K562 (cell line): ENCODE results near the gene PSPH. TPM values are rescaled to one million over a fixed set of nuclear protein-coding genes. Genes with fewer than 3 reads are reported as not detected.

Experiments
- ATAC-seq: fragments of 200-7000 bp; cut with Tn5 transposase; 3 replicates; pipeline ENCODE4 v1.9.1; 2020; ENCODE audit warnings: moderate library complexity
- BruUV-seq: library from RNA; stranded (reverse); fragments of 400-500 nt; replicated peaks from 2 replicates; lab custom pipeline; 2021; lab: Mats Ljungman, UMichigan
- CTCF ChIA-PET: fragments of 300-600 bp; formaldehyde crosslinking; extraction: SDS; loops from one replicate; lab custom pipeline; 2021; ENCODE audit warnings: low intra/inter-chr PET ratio; lab: Yijun Ruan, JAX
- POLR2A ChIA-PET: fragments of 300-600, 350-650 bp; sonication (Branson Sonifier 250); formaldehyde crosslinking; extraction: SDS; loops from one replicate; lab custom pipeline; 2021; ENCODE audit warnings: antibody characterized with exemption, inconsistent platforms; lab: Yijun Ruan, JAX
- DNase-seq, 4 experiments: peaks; one replicate each; pipeline versions ENCODE4 v3.0.0 to v3.0.0-alpha.2; 2011 to 2018; ENCODE audit warnings: low spot score in 3 of 4, mixed read lengths in 3 of 4; ENCODE audit errors: extremely low read depth in 1 of 4
- FAIRE-seq: peaks from 2 replicates; lab custom pipeline; 2011; peaks lifted over from hg19 to GRCh38; lab: Jason Lieb, UNC
- H2AFZ ChIP-seq: 2 replicates; pipeline ENCODE4 v1.6.0; 2011; ENCODE audit warnings: low read depth, low read length, control low read depth, inconsistent platforms
- H3K27ac ChIP-seq: fragments of 200-600 bp; 3 replicates; pipeline ENCODE4 v1.8.0; 2011; ENCODE audit warnings: low read depth, mild to moderate bottlenecking, control low read depth, inconsistent platforms, low read length, moderate library complexity, mixed read lengths; ENCODE audit errors: extremely low read depth
- H3K27me3 ChIP-seq, 2 experiments: fragments of 300-600 bp in 1 of 2; 2 replicates in 1 of 2; 3 replicates in 1 of 2; pipeline versions ENCODE4 v1.6.0 to v1.8.0; 2011; ENCODE audit warnings: inconsistent platforms in 2 of 2, low read length in 2 of 2, mild to moderate bottlenecking in 1 of 2, mixed read lengths in 1 of 2, moderate library complexity in 1 of 2; ENCODE audit not compliant: control insufficient read depth in 2 of 2, insufficient read depth in 2 of 2
- H3K36me3 ChIP-seq: fragments of 300-600 bp; 3 replicates; pipeline ENCODE4 v1.8.0; 2011; ENCODE audit warnings: mild to moderate bottlenecking, low read length, inconsistent platforms; ENCODE audit not compliant: control insufficient read depth, insufficient read depth
- H3K4me1 ChIP-seq, 2 experiments: fragments of 200-600 bp in 1 of 2; replicated peaks in 1 of 2; 2 replicates in 1 of 2; 3 replicates in 1 of 2; pipeline versions ENCODE4 v1.5.1 to v1.8.0; 2011; ENCODE audit warnings: inconsistent platforms in 2 of 2, low read length in 2 of 2, mild to moderate bottlenecking in 1 of 2, mixed read lengths in 1 of 2, moderate library complexity in 1 of 2; ENCODE audit not compliant: control insufficient read depth in 2 of 2, insufficient read depth in 2 of 2
- H3K4me2 ChIP-seq: 2 replicates; pipeline ENCODE4 v1.6.1; 2011; ENCODE audit warnings: low read length, control low read depth, inconsistent platforms, mixed read lengths; ENCODE audit not compliant: insufficient read depth
- H3K4me3 ChIP-seq: fragments of 200-600 bp; sonication (generic), shearing (Covaris generic); 2 replicates; pipeline ENCODE4 v1.5.1; 2016; ENCODE audit warnings: control low read depth, inconsistent platforms
- H3K79me2 ChIP-seq: fragments of 200-600 bp; 3 replicates; pipeline ENCODE4 v1.8.0; 2011; ENCODE audit warnings: low read length, inconsistent platforms; ENCODE audit not compliant: control insufficient read depth, insufficient read depth
- H3K9ac ChIP-seq, 2 experiments: 2 replicates each; pipeline versions ENCODE4 v1.6.0 to v1.6.1; 2011; ENCODE audit warnings: low read depth in 2 of 2, low read length in 2 of 2, control low read depth in 1 of 2, inconsistent platforms in 1 of 2, mild to moderate bottlenecking in 1 of 2, mixed read lengths in 1 of 2; ENCODE audit not compliant: insufficient read depth in 1 of 2
- H3K9me1 ChIP-seq: one replicate; pipeline ENCODE4 v1.6.0; 2011; ENCODE audit warnings: inconsistent platforms, mild to moderate bottlenecking, low read length, moderate library complexity; ENCODE audit not compliant: control insufficient read depth, insufficient read depth
- H3K9me3 ChIP-seq: replicated peaks from 2 replicates; pipeline ENCODE4 v1.5.1; 2011; ENCODE audit warnings: low read depth, low read length, inconsistent platforms; ENCODE audit not compliant: control insufficient read depth, insufficient read depth
- H4K20me1 ChIP-seq: replicated peaks from 2 replicates; pipeline ENCODE4 v1.6.1; 2011; ENCODE audit warnings: low read length, inconsistent platforms, mixed read lengths; ENCODE audit not compliant: control insufficient read depth, insufficient read depth
- GTF2F1 ChIP-seq: IDR thresholded peaks from 2 replicates; pipeline ENCODE4 v1.6.1; 2011; ENCODE audit warnings: low read depth, low read length, improper control_type of control experiment
- HDGF ChIP-seq: fragments of 450-650 bp; IDR thresholded peaks from 2 replicates; pipeline ENCODE4 v1.6.1; 2016
- KDM1A ChIP-seq, 2 experiments: fragments of 450-650 bp; IDR thresholded peaks; 2 replicates each; pipeline ENCODE4 v1.6.1; 2016; ENCODE audit warnings: mild to moderate bottlenecking in 2 of 2
- LEF1 ChIP-seq: fragments of 450-650 bp; IDR thresholded peaks from 2 replicates; pipeline ENCODE4 v1.6.1; 2016; ENCODE audit warnings: mild to moderate bottlenecking
- SOX6 ChIP-seq: fragments of 450-650 bp; IDR thresholded peaks from 2 replicates; pipeline ENCODE4 v1.6.1; 2014; ENCODE audit warnings: mild to moderate bottlenecking
- SPI1 ChIP-seq: IDR thresholded peaks from 2 replicates; pipeline ENCODE4 v1.6.1; 2011; ENCODE audit warnings: low read depth, low read length, control low read depth, borderline replicate concordance
- THRAP3 ChIP-seq: fragments of 450-650 bp; IDR thresholded peaks from 2 replicates; pipeline ENCODE4 v1.6.1; 2016; ENCODE audit warnings: mild to moderate bottlenecking, inconsistent platforms, borderline replicate concordance
- ZC3H4 ChIP-seq: sonication (generic); formaldehyde crosslinking; IDR thresholded peaks from 2 replicates; pipeline ENCODE4 v1.9.0; 2021; ENCODE audit warnings: missing genetic modification reagents, borderline replicate concordance
- ZNF24 ChIP-seq: fragments of 450-650 bp; IDR thresholded peaks from 2 replicates; pipeline ENCODE4 v1.6.1; 2016
- ZNF311 ChIP-seq: fragments of 250-450 bp; sonication (Bioruptor Pico); IDR thresholded peaks from 2 replicates; pipeline ENCODE4 v1.4.0; 2020; ENCODE audit warnings: mild to moderate bottlenecking, moderate library complexity
- WGBS: fragments of 100-300 bp; shearing (Covaris generic); methylation state at CpG from one replicate; pipeline ENCODE4 v1.1.6; 2016; ENCODE audit warnings: low coverage, mixed read lengths; ENCODE audit not compliant: insufficient coverage; ENCODE audit errors: missing lambda C conversion rate; 5-methylcytosine and 5-hydroxymethylcytosine counted together
- in situ Hi-C: fragments of 300-500 bp; cut with MboI; formaldehyde crosslinking; loops from 4 replicates; pipeline ENCODE4 v1.15.0; 2018; ENCODE audit warnings: inconsistent platforms, mixed read lengths
- intact Hi-C: fragments of 100-400 bp; cut with micrococcal nuclease; formaldehyde crosslinking; loops from 2 replicates; pipeline ENCODE4 v1.14.2; 2022
- polyA plus RNA-seq, 8 experiments: library from polyadenylated mRNA; depleted of rRNA in 4 of 8; stranded (reverse) in 5 of 8; unstranded in 3 of 8; fragments of >200 nt; fragmentation: Nextera tagmentation in 2 of 8; fragmentation: Illumina TruSeq in 1 of 8; extraction: Ambion mirVana in 2 of 8; extraction: Trizol in 1 of 8; gene quantifications; 2 replicates each; pipeline versions ENCODE4 v1.2.1 to v1.2.3, GENCODE V29; 2011 to 2014; ENCODE audit warnings: inconsistent platforms in 1 of 8, missing spikeins in 1 of 8
- total RNA-seq, 7 experiments: library from RNA; depleted of rRNA in 6 of 7; stranded (reverse); fragments of >200 nt in 6 of 7; fragmentation: Illumina TruSeq in 2 of 7; extraction: Trizol in 2 of 7; gene quantifications; 2 replicates each; pipeline versions ENCODE4 v1.2.1 to v1.2.3, GENCODE V29; 2011 to 2021; ENCODE audit warnings: low replicate concordance in 1 of 7
- TF ChIP-seq, protein P1 (sequence below): conservative IDR thresholded peaks from 2 replicates; pipeline ENCODE4 v1.6.1; 2011; ENCODE audit warnings: low read depth, mild to moderate bottlenecking, low read length; ENCODE audit not compliant: control insufficient read depth
- TF ChIP-seq, protein P2 (sequence below): sonication (generic); formaldehyde crosslinking; IDR thresholded peaks from 2 replicates; pipeline ENCODE4 v1.8.1; 2023; ENCODE audit warnings: mild to moderate bottlenecking, missing genetic modification reagents

Gene PSPH
- total and polyA plus RNA-seq, 9 of the 15 experiments (the other 6 are each of a cell fraction or from before 2014, with no cell fraction given): 6.3 to 46.8 (median 20.2) TPM

GRCh38 chr7:56040730-56041129 lies 10.5 kb downstream of the PSPH start:
- ChIA-PET POLR2A (interaction anchor here (1.6 kb wide), 1 partner anchor 11 kb away, joined by 6 read pairs; the partner anchor contains the start of genes CCT6A and PSPH), CTCF (no interaction called here)
- in situ Hi-C loops: no loop called here
- Histone ChIP-seq H3K9ac (no peak overlapping the region), H3K4me3 (no peak overlapping the region), H3K9me1 (no peaks in the 10 kb centered on the region), H3K27me3 (no peaks in the 10 kb centered on the region), H4K20me1 (no peaks in the 10 kb centered on the region), H3K4me2 (no peak overlapping the region), H3K36me3 (peaks cover 11% of the 10 kb centered on the region; the same call in 1 of the 3 replicates), H3K9me3 (no peaks in the 10 kb centered on the region), H3K27ac (no peak overlapping the region), H3K4me1 (no peaks in the 10 kb centered on the region; a peak in 1 of 5 replicates), H2AFZ (no peak overlapping the region), H3K79me2 (no peaks in the 10 kb centered on the region)
- DNase-seq: no peak
- no peak for ATAC-seq
- WGBS: 82% methylated on average over 3 of the region's 3 CpGs
- intact Hi-C loops: no loop called here
- no TSS peak for BruUV-seq
- no peak for TF ChIP-seq KDM1A (IDR thresholded peaks at IDR 0.05)
- TF ChIP-seq ZNF311: no peak
- FAIRE-seq: no peak

DNA sequence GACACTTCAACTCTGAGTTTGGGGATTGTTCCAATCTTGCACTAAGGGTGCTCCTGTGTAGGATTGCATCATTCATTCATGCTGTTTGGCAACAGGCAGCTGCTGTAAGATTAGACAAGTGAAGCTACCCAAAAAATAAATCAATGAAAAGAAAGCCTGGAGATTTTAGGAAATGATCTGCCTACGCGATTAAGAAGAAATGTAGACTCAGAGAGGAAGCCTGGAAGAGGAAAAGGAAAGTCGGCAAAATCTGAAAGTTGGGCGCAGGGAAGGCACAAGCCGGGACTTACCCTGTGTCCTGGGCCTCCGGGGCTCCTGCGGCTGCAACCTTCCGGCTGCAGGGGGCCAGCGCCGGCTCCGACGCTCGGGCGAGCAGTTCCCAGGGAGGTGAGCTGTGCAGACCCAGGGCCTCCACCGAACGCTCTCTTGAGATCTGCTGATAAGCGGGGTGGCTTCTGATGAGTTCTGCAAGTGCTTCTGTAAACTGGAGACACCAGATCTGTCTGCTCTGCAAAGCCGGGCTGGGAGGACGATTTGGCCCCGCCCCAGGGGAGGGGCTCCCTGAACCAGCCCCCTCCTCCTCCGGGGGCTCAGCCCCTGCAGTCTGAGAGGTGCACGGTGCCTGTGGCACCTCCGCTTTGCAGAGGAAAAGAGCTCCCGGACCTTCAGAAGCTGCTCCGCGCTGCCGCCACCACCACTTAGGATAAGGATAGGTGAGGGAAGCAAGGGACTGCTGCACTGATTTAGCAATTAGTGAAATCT lies 17.4 kb downstream of the PSPH start:
- no TSS peak for BruUV-seq
- H2AFZ ChIP-seq: peak overlapping the region; percentile 56
- ChIA-PET CTCF (no interaction called here), POLR2A (interaction anchor here (0.7 to 2.1 kb wide), 4 partner anchors 11 to 31 kb away, joined by 3 to 12 read pairs (median 4); partner anchors contain the start of genes CCT6A and PSPH)
- 2% methylated on average over 26 of the region's 27 CpGs for WGBS
- H3K4me1 ChIP-seq: peaks cover 3 to 11% of the 10 kb centered on the region in 2 experiments; a peak in 3 of 5 replicates
- intact Hi-C loops (loop anchor here (1.0 to 5.0 kb wide), 2 partner anchors 17 to 33 kb away; partner anchors contain the start of genes CCT6A and PSPH), in situ Hi-C loops (no loop called here)
- no peaks in the 10 kb centered on the region for H3K27me3 ChIP-seq
- FAIRE-seq: peak; percentile 80
- peak overlapping the region; percentile 68 for H3K4me2 ChIP-seq
- peak; percentile 64 to 84 (median 70) for DNase-seq
- peak overlapping the region; percentile 55 for H3K4me3 ChIP-seq
- no peaks in the 10 kb centered on the region for H3K79me2 ChIP-seq
- no peaks in the 10 kb centered on the region for H3K9me3 ChIP-seq
- peak overlapping the region; percentile 55 to 87 for H3K9ac ChIP-seq
- H4K20me1 ChIP-seq: no peaks in the 10 kb centered on the region
- peaks cover 8% of the 10 kb centered on the region; the same call in 1 of the 3 replicates for H3K36me3 ChIP-seq
- peak overlapping the region; percentile 48; the same call in 2 of the 3 replicates for H3K27ac ChIP-seq
- ATAC-seq: peak; percentile 95
- H3K9me1 ChIP-seq: no peaks in the 10 kb centered on the region
- peak; percentile 96 for TF ChIP-seq ZNF24
- TF ChIP-seq HDGF: no peak
- TF ChIP-seq ZC3H4: no peak
- TF ChIP-seq, protein P1, sequence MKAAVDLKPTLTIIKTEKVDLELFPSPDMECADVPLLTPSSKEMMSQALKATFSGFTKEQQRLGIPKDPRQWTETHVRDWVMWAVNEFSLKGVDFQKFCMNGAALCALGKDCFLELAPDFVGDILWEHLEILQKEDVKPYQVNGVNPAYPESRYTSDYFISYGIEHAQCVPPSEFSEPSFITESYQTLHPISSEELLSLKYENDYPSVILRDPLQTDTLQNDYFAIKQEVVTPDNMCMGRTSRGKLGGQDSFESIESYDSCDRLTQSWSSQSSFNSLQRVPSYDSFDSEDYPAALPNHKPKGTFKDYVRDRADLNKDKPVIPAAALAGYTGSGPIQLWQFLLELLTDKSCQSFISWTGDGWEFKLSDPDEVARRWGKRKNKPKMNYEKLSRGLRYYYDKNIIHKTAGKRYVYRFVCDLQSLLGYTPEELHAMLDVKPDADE: no peak
- no peak for TF ChIP-seq THRAP3
- TF ChIP-seq, protein P2, sequence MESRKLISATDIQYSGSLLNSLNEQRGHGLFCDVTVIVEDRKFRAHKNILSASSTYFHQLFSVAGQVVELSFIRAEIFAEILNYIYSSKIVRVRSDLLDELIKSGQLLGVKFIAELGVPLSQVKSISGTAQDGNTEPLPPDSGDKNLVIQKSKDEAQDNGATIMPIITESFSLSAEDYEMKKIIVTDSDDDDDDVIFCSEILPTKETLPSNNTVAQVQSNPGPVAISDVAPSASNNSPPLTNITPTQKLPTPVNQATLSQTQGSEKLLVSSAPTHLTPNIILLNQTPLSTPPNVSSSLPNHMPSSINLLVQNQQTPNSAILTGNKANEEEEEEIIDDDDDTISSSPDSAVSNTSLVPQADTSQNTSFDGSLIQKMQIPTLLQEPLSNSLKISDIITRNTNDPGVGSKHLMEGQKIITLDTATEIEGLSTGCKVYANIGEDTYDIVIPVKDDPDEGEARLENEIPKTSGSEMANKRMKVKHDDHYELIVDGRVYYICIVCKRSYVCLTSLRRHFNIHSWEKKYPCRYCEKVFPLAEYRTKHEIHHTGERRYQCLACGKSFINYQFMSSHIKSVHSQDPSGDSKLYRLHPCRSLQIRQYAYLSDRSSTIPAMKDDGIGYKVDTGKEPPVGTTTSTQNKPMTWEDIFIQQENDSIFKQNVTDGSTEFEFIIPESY (CRISPR knock-in tag): no peak
- peak; percentile 60; the same call in 1 of the 2 replicates for TF ChIP-seq SOX6
- TF ChIP-seq LEF1: peak; percentile 67
- TF ChIP-seq SPI1: no peak
- no peak for TF ChIP-seq GTF2F1
